HUES64 (cell line): Measurements from ENCODE around the gene ANO1.

Experiments
- H3K27ac ChIP-seq: 2 replicates; pipeline ENCODE4 v1.7.0; 2013; ENCODE audit warnings: low read depth, low read length, inconsistent platforms
- H3K27me3 ChIP-seq: 2 replicates; pipeline ENCODE4 v1.6.1; 2013; ENCODE audit warnings: mild to moderate bottlenecking, low read length; ENCODE audit not compliant: insufficient read depth
- H3K36me3 ChIP-seq: 2 replicates; pipeline ENCODE4 v1.6.1; 2013; ENCODE audit warnings: mild to moderate bottlenecking, low read length; ENCODE audit not compliant: insufficient read depth
- H3K4me1 ChIP-seq: 2 replicates; pipeline ENCODE4 v1.6.1; 2013; ENCODE audit warnings: mild to moderate bottlenecking, low read length, moderate library complexity; ENCODE audit not compliant: insufficient read depth
- H3K4me3 ChIP-seq: 2 replicates; pipeline ENCODE4 v1.5.1; 2013; ENCODE audit warnings: mild to moderate bottlenecking, low read length, moderate library complexity
- H3K9ac ChIP-seq: 2 replicates; pipeline ENCODE4 v1.6.1; 2013; ENCODE audit warnings: mild to moderate bottlenecking, low read depth, low read length
- H3K9me3 ChIP-seq: 2 replicates; pipeline ENCODE4 v1.6.1; 2013; ENCODE audit warnings: low read depth, low read length; ENCODE audit not compliant: insufficient read depth
- WGBS: fragments of 150-250, 120-280 bp; methylation state at CpG from one replicate; pipeline ENCODE4 v1.1.7; 2013; ENCODE audit warnings: missing lambda C conversion rate; 5-methylcytosine and 5-hydroxymethylcytosine counted together

ANO1 gene

DNA sequence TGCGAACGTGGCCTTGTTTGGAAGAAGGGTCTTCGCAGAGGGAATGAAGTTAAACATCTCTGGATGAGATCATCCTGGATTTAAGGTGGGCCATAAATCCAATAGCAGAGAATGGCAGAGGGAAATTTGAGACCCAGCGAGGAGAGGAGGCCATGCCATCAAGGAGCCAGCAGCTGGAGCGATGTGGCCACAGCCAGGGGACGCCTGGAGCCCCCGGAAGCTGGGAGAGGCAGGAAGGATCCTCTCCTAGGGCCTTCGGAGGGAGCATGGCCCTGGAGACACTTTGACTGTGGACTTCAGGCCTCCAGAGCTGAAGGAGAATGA lies 22.1 kb downstream of the ANO1 start:
- no peaks in the 10 kb centered on the region for H3K27me3 ChIP-seq
- no peaks in the 10 kb centered on the region for H3K36me3 ChIP-seq
- H3K27ac ChIP-seq: no peak overlapping the region
- 92% methylated on average over 8 of the region's 8 CpGs for WGBS
- no peaks in the 10 kb centered on the region for H3K4me1 ChIP-seq
- H3K9ac ChIP-seq: no peak overlapping the region
- no peaks in the 10 kb centered on the region for H3K9me3 ChIP-seq
- no peak overlapping the region for H3K4me3 ChIP-seq

- H3K27me3 ChIP-seq: no peaks in the 10 kb centered on the region
These were observed 22.7 kb downstream of the ANO1 start for GRCh38 chr11:70100791-70101190.

DNA sequence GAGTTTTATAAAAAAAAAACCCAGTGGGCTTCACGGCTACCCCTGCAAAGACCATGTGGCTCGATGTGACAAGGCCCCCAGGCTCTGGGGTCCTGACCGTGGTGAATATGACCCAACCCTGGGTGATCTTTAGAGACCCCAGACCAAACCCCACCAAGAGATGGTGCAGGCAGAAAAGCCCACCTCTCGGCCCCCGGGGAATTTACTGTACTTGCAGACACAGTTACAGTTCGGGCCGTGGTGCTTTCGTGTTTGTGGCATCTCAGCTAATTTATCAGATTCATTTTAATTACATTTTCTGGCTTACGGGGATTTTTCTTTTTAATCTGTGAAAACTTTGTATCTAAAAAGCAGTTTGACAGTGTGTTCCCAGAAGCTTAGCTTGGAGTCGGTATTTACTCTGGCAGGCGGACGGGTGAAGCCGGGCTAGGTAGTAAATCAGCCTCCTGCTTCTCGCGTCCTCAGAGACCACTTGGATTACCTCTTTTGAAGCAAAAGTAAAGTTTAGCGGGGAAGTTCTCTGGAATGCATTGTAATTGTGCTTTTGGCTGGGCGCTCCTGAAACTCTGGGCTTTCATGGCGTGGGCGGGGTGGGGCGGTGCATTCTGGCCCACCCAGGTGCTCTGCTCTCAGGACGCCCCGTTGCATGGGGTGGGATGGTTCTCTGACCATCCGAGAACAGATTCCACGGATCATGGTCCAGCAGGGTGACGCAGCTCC lies 25.3 kb downstream of the ANO1 start:
- Histone ChIP-seq H3K4me1 (no peaks in the 10 kb centered on the region), H3K27ac (no peak overlapping the region), H3K4me3 (no peak overlapping the region), H3K9me3 (no peaks in the 10 kb centered on the region), H3K36me3 (no peaks in the 10 kb centered on the region), H3K27me3 (no peaks in the 10 kb centered on the region), H3K9ac (no peak overlapping the region)
- 84% methylated on average over 25 of the region's 25 CpGs for WGBS

More at GRCh38 chr11:70100791-70101190, 22.7 kb downstream of the ANO1 start:
- Histone ChIP-seq H3K9ac (no peak overlapping the region), H3K4me1 (no peaks in the 10 kb centered on the region), H3K4me3 (no peak overlapping the region), H3K27ac (no peak overlapping the region), H3K9me3 (no peaks in the 10 kb centered on the region), H3K36me3 (no peaks in the 10 kb centered on the region)
- 87% methylated on average over 15 of the region's 15 CpGs for WGBS

GRCh38 chr11:70104419-70104818 lies 26.3 kb downstream of the ANO1 start:
- H3K27me3 ChIP-seq: no peaks in the 10 kb centered on the region
- H3K36me3 ChIP-seq: no peaks in the 10 kb centered on the region
- no peak overlapping the region for H3K9ac ChIP-seq
- no peaks in the 10 kb centered on the region for H3K9me3 ChIP-seq
- WGBS: 81% methylated on average over 9 of the region's 9 CpGs
- H3K4me1 ChIP-seq: no peaks in the 10 kb centered on the region
- H3K27ac ChIP-seq: no peak overlapping the region
- no peak overlapping the region for H3K4me3 ChIP-seq

DNA sequence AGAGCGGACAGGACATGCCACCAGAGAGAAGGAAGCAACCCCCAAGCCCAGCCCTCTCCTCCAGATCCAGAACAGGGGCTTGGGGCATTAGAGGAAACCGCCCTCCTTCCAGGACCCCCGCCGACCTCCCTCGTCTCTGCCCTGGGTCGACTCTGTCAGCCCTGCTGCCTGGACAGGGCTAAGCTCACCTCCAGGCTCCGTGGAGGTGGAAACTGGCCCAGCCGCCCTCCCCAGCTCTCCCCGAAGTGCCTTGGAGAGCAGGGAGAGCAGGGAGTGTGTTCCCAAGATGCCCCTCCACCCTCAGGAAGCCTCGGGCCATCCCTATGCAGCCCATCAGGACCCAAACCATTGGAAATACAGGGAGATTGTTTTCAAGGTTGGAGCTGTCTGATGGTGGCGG lies 26.8 kb downstream of the ANO1 start:
- WGBS: 72% methylated on average over 11 of the region's 11 CpGs
- H3K27ac ChIP-seq: no peak overlapping the region
- H3K36me3 ChIP-seq: no peaks in the 10 kb centered on the region
- no peak overlapping the region for H3K4me3 ChIP-seq
- no peaks in the 10 kb centered on the region for H3K4me1 ChIP-seq
- no peaks in the 10 kb centered on the region for H3K27me3 ChIP-seq
- no peak overlapping the region for H3K9ac ChIP-seq
- H3K9me3 ChIP-seq: no peaks in the 10 kb centered on the region

GRCh38 chr11:70105369-70105754 lies 27.2 kb downstream of the ANO1 start:
- H3K9me3 ChIP-seq: no peaks in the 10 kb centered on the region
- no peaks in the 10 kb centered on the region for H3K27me3 ChIP-seq
- no peaks in the 10 kb centered on the region for H3K36me3 ChIP-seq
- no peaks in the 10 kb centered on the region for H3K4me1 ChIP-seq
- 95% methylated on average over 12 of the region's 12 CpGs for WGBS
- H3K4me3 ChIP-seq: no peak overlapping the region
- no peak overlapping the region for H3K9ac ChIP-seq
- H3K27ac ChIP-seq: no peak overlapping the region

- no peak overlapping the region for H3K9ac ChIP-seq
- no peaks in the 10 kb centered on the region for H3K4me1 ChIP-seq
- no peak overlapping the region for H3K4me3 ChIP-seq
- no peaks in the 10 kb centered on the region for H3K36me3 ChIP-seq
- no peaks in the 10 kb centered on the region for H3K9me3 ChIP-seq
- no peak overlapping the region for H3K27ac ChIP-seq
- H3K27me3 ChIP-seq: no peaks in the 10 kb centered on the region
- 82% methylated on average over 24 of the region's 24 CpGs for WGBS
These were observed 27.8 kb downstream of the ANO1 start for GRCh38 chr11:70105755-70106571.

DNA sequence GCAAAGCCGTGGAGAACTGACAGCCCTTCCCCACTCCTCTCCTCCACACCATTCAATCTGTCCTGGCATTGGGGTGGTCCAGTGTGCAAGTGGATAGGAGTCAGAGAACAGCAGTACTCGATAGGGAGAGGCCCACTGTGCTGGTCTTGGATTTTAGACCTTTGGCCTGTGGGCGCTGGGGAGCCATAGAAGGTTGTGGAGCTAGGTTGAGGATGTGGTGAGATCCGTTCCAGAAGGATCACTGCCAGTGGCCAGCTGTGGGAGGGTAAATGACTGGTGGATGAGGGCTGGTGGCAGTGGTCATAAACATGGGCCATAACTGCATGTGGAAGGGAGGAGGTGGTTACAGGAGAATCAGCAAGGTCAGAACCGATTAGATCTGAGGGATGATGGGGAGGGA lies 28.6 kb downstream of the ANO1 start:
- Histone ChIP-seq H3K4me3 (no peak overlapping the region), H3K27ac (no peak overlapping the region), H3K9ac (no peak overlapping the region), H3K9me3 (no peaks in the 10 kb centered on the region), H3K27me3 (no peaks in the 10 kb centered on the region), H3K4me1 (peaks cover 5% of the 10 kb centered on the region; the same call in 1 of the 2 replicates), H3K36me3 (no peaks in the 10 kb centered on the region)
- 91% methylated on average over 5 of the region's 5 CpGs for WGBS

- Histone ChIP-seq H3K36me3 (no peaks in the 10 kb centered on the region), H3K4me3 (no peak overlapping the region), H3K27me3 (no peaks in the 10 kb centered on the region), H3K27ac (no peak overlapping the region), H3K9ac (no peak overlapping the region), H3K4me1 (peaks cover 9% of the 10 kb centered on the region; the same call in 1 of the 2 replicates), H3K9me3 (no peaks in the 10 kb centered on the region)
- 94% methylated on average over 9 of the region's 9 CpGs for WGBS
These were observed 29.1 kb downstream of the ANO1 start for GRCh38 chr11:70107191-70107590.

DNA sequence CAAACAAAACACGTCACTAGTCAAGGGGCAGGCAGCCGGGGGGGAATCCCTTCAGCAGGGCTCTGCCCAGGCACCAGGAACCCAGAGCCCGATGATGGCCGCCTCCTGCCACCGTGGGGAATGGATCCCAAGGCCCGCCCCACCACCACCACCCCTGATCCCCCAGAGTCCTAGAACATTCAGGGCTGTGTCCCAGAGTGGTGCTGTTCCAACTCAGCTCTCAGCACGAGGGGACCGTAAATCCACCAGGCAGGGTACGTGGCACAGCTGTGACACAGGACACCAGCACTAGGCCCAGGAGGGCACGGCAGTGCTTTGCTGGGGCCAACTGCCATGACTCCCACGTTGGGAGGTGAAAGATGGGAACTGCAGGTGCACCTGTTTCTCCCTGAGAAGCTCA lies 29.6 kb downstream of the ANO1 start:
- Histone ChIP-seq H3K4me1 (peaks cover 10% of the 10 kb centered on the region; the same call in 1 of the 2 replicates), H3K27me3 (no peaks in the 10 kb centered on the region), H3K36me3 (no peaks in the 10 kb centered on the region), H3K9me3 (no peaks in the 10 kb centered on the region), H3K27ac (no peak overlapping the region), H3K4me3 (no peak overlapping the region), H3K9ac (no peak overlapping the region)
- 81% methylated on average over 11 of the region's 11 CpGs for WGBS

DNA sequence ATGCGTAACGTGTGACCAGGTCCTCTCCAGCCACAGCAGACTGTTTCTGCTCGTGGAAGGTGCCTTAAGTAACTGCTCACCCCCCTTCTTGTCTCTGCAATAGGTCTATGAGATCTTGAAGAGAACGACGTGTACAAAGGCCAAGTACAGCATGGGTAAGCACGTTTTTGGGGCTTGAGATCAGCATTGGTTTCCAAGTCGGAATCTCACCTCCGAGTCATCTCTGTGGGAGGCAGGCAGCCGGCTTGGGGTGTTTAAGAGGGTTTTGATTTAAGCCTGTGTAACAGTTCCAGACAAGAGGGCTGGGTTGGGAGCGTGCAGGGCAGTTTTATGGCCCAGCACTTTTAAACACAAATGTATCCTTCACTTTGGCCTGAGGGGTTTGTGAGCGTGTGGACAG lies 30.1 kb downstream of the ANO1 start:
- Histone ChIP-seq H3K27ac (no peak overlapping the region), H3K4me3 (no peak overlapping the region), H3K4me1 (peaks cover 10% of the 10 kb centered on the region; the same call in 1 of the 2 replicates), H3K36me3 (no peaks in the 10 kb centered on the region), H3K9ac (no peak overlapping the region), H3K27me3 (no peaks in the 10 kb centered on the region), H3K9me3 (no peaks in the 10 kb centered on the region)
- WGBS: 83% methylated on average over 11 of the region's 11 CpGs
